OCI-LY1 (cell line): Measurements from ENCODE around the gene RPL37A.

Experiments
- H2AFZ ChIP-seq: fragments of 200-600 bp; sonication (generic), shearing (Covaris generic); 2 replicates; pipeline ENCODE4 v1.6.0; 2014; ENCODE audit warnings: antibody characterized with exemption, mild to moderate bottlenecking, low read length
- H3F3A ChIP-seq: fragments of 200-600 bp; sonication (generic), shearing (Covaris generic); 2 replicates; pipeline ENCODE4 v1.6.0; 2014; ENCODE audit warnings: mild to moderate bottlenecking, antibody characterized with exemption, low read length, moderate library complexity; ENCODE audit not compliant: insufficient read depth
- H3K27ac ChIP-seq: fragments of 200-600 bp; sonication (generic); 2 replicates; pipeline ENCODE4 v1.5.1; 2014; ENCODE audit warnings: low read length, mixed run types, mild to moderate bottlenecking, low read depth; ENCODE audit not compliant: poor library complexity, severe bottlenecking
- H3K27me3 ChIP-seq: fragments of 200-600 bp; sonication (generic); 2 replicates; pipeline ENCODE4 v1.6.0; 2014; ENCODE audit warnings: antibody characterized with exemption, mild to moderate bottlenecking, low read length, moderate library complexity; ENCODE audit not compliant: insufficient read depth
- H3K36me3 ChIP-seq: fragments of 200-600 bp; sonication (generic); 2 replicates; pipeline ENCODE4 v1.6.1; 2014; ENCODE audit warnings: mild to moderate bottlenecking, antibody characterized with exemption, low read length, moderate library complexity, mixed read lengths; ENCODE audit not compliant: insufficient read depth
- H3K4me1 ChIP-seq: fragments of 200-600 bp; sonication (generic); 2 replicates; pipeline ENCODE4 v1.5.1; 2014; ENCODE audit warnings: mild to moderate bottlenecking, low read length, moderate library complexity; ENCODE audit not compliant: insufficient read depth, severe bottlenecking
- H3K4me2 ChIP-seq: fragments of 200-600 bp; sonication (generic), shearing (Covaris generic); 2 replicates; pipeline ENCODE4 v1.6.1; 2014; ENCODE audit warnings: low read length
- H3K4me3 ChIP-seq: fragments of 200-600 bp; sonication (generic); 2 replicates; pipeline ENCODE4 v1.5.1; 2014; ENCODE audit warnings: low read length, low read depth, mild to moderate bottlenecking, mixed read lengths; ENCODE audit not compliant: poor library complexity, severe bottlenecking
- H3K79me2 ChIP-seq: fragments of 200-600 bp; shearing (Covaris generic); 2 replicates; pipeline ENCODE4 v1.6.1; 2016; ENCODE audit warnings: mixed run types, low read length, mixed read lengths; ENCODE audit not compliant: insufficient read depth
- H3K9ac ChIP-seq: fragments of 200-600 bp; sonication (generic), shearing (Covaris generic); 2 replicates; pipeline ENCODE4 v1.6.1; 2014; ENCODE audit warnings: mild to moderate bottlenecking, low read length, mixed read lengths
- H3K9me2 ChIP-seq: fragments of 200-600 bp; sonication (generic), shearing (Covaris generic); 2 replicates; pipeline ENCODE4 v1.6.1; 2014; ENCODE audit warnings: low read depth, mild to moderate bottlenecking, low read length, mixed read lengths
- H3K9me3 ChIP-seq: fragments of 200-600 bp; shearing (Covaris generic); 2 replicates; pipeline ENCODE4 v1.6.1; 2014; ENCODE audit warnings: low read length, mixed read lengths
- H4K20me1 ChIP-seq: fragments of 200-600 bp; sonication (generic), shearing (Covaris generic); 2 replicates; pipeline ENCODE4 v1.6.0; 2016; ENCODE audit warnings: mild to moderate bottlenecking, low read length; ENCODE audit not compliant: insufficient read depth
- CTCF ChIP-seq: fragments of 200-600 bp; sonication (generic), shearing (Covaris generic); IDR thresholded peaks from 2 replicates; pipeline ENCODE4 v1.5.1; 2017; ENCODE audit warnings: mild to moderate bottlenecking, antibody characterized with exemption, low read length, moderate library complexity, mixed read lengths
- EZH2 ChIP-seq: fragments of 200-600 bp; sonication (generic), shearing (Covaris generic); IDR thresholded peaks from 2 replicates; pipeline ENCODE4 v1.8.0; 2017; ENCODE audit warnings: borderline replicate concordance, mixed run types, mild to moderate bottlenecking, antibody characterized with exemption, low read length, moderate library complexity, mixed read lengths

Gene RPL37A

GRCh38 chr2:216540920-216541319 is 42.3 kb downstream of the RPL37A start:
- no peak for TF ChIP-seq CTCF
- no peak for TF ChIP-seq EZH2
- no peak overlapping the region for H2AFZ ChIP-seq
- no peak overlapping the region for H3K27ac ChIP-seq
- H4K20me1 ChIP-seq = no peaks in the 10 kb centered on the region
- H3K4me2 ChIP-seq = no peak overlapping the region
- H3K9me3 ChIP-seq = no peaks in the 10 kb centered on the region
- H3K79me2 ChIP-seq = no peaks in the 10 kb centered on the region
- no peaks in the 10 kb centered on the region for H3K4me1 ChIP-seq
- no peaks in the 10 kb centered on the region for H3K9me2 ChIP-seq
- H3K4me3 ChIP-seq = no peak overlapping the region
- H3K36me3 ChIP-seq = no peaks in the 10 kb centered on the region
- H3K27me3 ChIP-seq = no peaks in the 10 kb centered on the region
- H3K9ac ChIP-seq = no peak overlapping the region
- H3F3A ChIP-seq = no peaks in the 10 kb centered on the region

- no peaks in the 10 kb centered on the region for H3K36me3 ChIP-seq
- H3K27me3 ChIP-seq = no peaks in the 10 kb centered on the region
- H3K4me3 ChIP-seq = no peak overlapping the region
- no peak overlapping the region for H3K4me2 ChIP-seq
- no peaks in the 10 kb centered on the region for H4K20me1 ChIP-seq
- no peak for TF ChIP-seq CTCF
- no peak for TF ChIP-seq EZH2
- no peak overlapping the region for H3K27ac ChIP-seq
- H3K79me2 ChIP-seq = no peaks in the 10 kb centered on the region
- H3K9ac ChIP-seq = no peak overlapping the region
- H3F3A ChIP-seq = no peaks in the 10 kb centered on the region
- no peaks in the 10 kb centered on the region for H3K9me2 ChIP-seq
- H3K9me3 ChIP-seq = no peaks in the 10 kb centered on the region
- H3K4me1 ChIP-seq = no peaks in the 10 kb centered on the region
- H2AFZ ChIP-seq = no peak overlapping the region
Measured at GRCh38 chr2:216541505-216541904, 42.9 kb downstream of the RPL37A start.

GRCh38 chr2:216545359-216545758 is 46.7 kb downstream of the RPL37A start:
- no peak overlapping the region for H3K27ac ChIP-seq
- H3K4me1 ChIP-seq = no peaks in the 10 kb centered on the region
- H3K4me2 ChIP-seq = no peak overlapping the region
- no peaks in the 10 kb centered on the region for H3F3A ChIP-seq
- no peaks in the 10 kb centered on the region for H3K36me3 ChIP-seq
- no peaks in the 10 kb centered on the region for H3K9me2 ChIP-seq
- no peaks in the 10 kb centered on the region for H3K79me2 ChIP-seq
- no peaks in the 10 kb centered on the region for H3K27me3 ChIP-seq
- no peak overlapping the region for H3K4me3 ChIP-seq
- no peak overlapping the region for H2AFZ ChIP-seq
- no peaks in the 10 kb centered on the region for H4K20me1 ChIP-seq
- no peak overlapping the region for H3K9ac ChIP-seq
- no peak for TF ChIP-seq EZH2
- no peak for TF ChIP-seq CTCF
- no peaks in the 10 kb centered on the region for H3K9me3 ChIP-seq
